ENCODE results near the gene MMP11.

Gene MMP11

DNA sequence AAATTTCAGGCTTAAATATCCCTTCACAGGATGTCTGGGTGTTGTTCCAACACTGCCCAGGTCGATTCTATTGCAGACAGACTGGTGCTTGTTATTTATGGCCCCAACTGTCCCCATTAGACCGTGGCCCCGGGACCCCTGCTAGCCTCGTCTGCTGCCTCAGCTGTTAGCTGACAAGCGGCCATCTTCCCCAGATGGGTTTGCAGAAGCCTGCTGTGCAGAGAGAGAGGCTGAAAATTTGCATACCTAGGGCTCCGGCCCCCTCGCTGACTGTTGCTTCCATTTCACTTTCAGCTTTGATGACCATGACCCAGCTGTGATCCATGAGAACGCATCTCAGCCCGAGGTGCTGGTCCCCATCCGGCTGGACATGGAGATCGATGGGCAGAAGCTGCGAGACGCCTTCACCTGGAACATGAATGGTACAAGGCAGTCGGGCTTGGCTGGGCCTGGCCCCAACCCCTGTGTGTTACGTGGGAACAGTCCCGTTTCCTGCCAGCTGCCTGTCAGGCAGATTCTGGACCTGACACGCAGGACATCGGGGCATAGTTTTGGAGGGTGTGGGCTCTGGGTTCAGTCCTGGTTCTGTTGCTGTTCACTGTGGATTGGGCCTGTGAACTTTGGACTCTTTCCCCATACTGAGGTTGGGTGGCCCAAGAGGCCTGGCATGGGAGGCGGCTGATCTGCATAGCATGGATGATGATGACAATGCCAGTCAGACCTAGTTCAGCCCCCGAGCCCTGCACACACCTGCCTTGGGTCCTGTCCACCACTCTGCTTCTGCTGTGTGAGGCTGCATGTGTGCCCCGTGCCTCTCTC, 30.6 kb downstream of the MMP11 start:
- no peak for DNase-seq

DNA sequence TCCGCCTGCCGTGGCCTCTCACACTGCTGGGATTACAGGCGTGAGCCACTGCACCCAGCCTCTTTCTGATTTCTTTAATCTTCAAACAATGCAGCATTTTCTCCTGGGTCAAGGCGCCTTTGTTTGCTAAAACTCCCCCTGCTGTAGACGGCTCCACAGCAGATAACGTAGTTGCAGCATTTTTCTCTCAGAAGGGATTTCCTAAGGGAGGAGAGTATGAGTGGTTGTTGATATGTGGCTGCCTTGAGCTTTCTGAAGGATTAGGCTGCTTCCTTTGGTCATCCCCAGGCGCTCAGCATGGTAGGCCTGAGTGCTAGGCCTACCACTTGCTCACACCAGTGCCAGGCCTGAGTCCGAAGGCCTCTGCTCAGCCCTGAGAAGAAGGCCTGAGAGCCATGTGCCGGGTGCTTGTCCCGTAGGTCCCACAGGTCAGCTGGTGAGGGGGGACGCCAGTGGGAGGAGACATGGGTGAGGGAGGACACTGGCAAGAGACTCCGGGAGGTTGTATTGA, 32.2 kb downstream of the MMP11 start:
- DNase-seq: no peak

DNA sequence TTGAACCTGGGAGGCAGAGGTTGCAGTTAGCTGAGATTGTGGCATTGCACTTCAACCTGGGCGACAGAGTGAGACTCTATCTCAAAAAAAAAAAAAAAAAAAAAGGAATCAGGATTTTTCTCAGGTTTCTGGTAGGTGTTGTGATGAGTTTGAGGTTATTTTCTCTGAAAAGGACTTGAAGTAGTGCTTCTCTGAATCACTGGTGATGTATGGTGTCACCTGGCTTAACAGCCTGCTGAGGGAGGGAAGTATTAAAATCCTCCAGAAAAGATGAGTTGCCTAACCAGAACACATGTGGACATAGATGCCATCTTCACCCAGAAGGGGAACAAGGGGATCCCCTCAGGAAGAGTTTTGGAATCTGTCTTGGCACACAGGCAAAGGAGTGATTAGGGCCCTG, 34.2 kb downstream of the MMP11 start:
- DNase-seq: no peak

DNA sequence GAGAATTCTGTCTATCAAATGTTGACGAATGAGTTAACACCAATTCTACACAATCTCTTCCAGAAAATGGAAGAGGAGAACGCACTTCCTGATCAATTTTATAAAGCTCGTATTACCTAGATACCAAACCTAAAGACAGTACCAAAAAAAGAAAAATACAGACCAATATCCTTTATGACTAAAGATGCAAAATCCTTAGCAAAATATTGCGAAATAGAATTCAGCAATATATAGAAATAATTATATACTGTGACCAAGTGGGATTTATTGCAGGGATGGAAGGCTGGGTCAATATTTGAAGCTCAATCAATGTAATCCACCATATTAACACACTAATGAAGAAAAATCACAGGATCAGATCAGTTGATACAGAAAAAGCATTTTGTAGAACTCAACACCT, 39.7 kb downstream of the MMP11 start:
- DNase-seq: no peak

DNA sequence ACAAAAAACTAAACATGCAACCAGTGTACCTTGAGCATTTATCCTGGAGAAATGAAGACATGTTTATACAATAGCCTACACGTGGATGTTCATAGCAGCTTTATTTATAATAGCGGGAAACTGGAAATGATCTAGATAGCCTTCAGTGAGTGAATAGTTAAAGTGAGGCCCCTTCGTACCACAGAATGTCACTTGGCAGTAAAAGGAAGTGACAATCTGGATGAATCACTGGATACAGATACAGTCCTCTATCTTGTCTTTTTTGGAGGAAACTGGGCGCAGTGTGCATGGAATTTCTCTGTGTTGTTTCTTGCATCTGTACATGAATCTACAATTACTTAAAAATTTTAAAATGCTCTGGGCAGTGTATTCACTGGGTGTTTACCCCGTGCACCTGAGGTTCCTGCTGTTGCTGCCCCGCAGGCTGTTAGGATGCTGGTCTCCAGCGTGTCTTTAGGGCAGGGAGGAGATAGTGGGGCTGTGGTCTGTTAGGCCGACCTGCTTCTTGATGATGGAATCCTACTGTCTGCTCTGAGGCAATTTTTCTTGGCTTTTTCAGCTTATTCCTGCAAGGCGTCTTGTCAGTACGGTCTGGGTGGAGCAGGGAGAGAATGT, 43.0 kb downstream of the MMP11 start:
- no peak for DNase-seq

DNA sequence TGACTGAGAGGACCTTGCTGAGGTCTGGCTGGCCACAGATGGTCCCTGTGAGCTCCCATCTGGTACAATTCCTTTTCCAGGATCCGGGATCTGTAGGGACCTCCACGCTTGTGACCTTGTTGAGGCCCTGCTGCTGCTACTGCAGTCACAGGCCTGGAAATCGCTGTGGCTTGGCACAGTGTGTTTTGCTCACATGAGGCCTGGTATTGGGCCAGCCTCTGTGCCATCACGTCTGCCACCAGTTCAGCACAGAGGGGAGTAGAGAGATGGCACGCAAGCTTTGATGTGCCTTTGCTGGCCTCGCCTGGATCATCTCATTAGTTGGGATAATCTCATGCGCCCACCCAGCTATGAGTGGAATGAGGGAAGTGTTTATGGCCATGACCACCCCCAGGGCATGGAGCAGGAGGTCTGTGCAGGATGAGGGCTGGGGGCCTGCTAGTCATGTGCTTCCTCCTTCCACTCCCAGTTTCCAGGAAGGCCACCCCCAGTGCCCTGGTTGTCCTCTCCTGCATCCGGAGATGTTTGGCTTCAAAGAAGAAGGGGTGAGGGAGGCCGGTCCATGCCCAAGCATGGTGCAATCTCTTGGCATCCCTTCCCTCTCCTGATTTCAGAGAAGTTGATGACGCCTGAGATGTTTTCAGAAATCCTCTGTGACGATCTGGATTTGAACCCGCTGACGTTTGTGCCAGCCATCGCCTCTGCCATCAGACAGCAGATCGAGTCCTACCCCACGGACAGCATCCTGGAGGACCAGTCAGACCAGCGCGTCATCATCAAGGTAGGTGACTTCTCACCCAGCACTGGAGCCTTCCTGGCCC, 43.7 kb downstream of the MMP11 start:
- no peak for DNase-seq

DNA sequence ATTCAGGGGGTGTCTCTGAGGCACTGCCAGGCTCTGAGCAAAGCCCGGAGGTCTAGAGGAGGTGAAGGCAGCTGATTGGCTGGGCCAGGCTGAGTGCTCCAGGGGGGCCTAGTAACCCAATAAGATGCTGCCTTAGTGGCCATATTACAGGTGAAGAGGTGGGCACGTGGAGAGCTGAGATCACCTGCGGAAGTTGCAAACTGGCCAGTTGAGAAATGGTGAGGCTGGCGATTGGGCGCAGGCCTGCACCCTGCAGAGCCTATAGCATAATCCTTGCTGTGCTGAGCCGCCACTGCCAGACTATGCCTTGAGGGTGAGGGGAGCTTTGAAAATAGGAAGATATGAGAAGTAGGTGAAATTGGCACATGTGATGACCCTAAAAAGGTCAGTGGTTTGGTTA, 44.5 kb downstream of the MMP11 start:
- DNase-seq: no peak

DNA sequence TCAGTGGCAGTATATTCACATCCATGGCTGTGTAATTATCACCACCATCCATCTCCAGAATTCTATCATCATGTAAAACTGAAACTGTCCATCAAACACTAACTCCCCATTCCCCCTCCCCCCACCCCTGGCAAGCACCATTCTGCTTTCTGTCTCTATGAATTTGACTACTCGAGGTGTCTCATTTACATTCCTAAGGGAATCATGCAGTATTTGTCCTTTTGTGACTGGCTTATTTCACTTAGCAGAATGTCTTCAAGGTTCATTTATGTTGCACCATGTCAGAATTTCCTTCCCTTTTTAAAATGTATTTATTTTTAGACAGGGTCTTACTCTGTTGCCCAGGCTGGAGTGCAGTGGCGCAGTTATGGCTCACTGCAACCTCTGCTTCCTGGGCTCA, 45.9 kb downstream of the MMP11 start:
- DNase-seq: no peak

DNA sequence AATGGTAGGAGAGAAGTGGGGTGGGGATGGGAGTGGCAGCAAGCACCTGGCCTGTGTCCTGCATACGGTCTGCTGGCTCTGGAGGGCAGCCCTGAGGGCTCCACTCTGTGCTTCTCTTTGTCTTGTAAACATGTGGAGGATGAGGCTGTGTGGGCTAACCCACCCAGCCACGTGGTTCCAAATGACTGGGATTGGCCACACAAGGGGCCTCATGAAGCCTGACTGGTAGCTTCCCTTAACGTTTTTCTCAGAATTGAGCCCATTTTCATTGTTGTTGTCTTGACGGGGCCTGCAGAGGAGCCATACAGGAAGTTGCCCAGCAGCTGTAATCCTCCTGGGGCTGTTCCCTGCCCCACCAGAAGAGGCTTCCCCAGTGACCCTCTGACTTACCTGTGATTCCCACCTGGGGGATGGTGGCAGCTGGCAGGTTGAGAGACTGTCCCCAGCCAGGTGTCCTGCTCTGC, 48.1 kb downstream of the MMP11 start:
- no peak for DNase-seq

DNA sequence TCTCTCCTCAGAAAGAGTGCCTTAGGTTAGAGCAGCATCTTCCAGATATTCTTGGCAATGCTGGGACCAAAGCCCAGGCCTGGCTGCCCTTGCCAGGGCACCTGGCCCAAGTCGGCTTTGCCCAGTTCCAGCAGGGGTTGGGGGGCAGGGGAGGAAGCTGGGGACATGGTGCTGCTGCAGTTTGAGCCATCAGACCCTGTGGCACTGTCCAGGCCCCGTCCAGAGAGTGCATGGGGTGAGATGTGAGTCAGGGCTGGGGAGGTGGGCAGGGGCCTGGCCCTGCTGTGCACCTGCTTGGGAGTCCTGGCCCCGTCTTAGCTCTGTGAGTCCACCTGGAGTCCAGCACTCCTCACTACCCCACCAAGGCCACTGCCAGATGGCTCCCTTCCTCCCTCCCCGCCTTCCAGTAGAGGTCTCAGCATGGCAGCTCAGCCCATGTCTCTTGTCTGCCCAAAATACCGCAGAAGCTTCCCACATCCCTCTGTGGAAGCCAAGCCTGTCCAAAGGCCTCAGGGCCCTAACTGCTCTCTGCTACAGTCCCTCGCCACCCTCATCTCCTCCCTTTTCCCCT, 49.5 kb downstream of the MMP11 start:
- DNase-seq: no peak

DNA sequence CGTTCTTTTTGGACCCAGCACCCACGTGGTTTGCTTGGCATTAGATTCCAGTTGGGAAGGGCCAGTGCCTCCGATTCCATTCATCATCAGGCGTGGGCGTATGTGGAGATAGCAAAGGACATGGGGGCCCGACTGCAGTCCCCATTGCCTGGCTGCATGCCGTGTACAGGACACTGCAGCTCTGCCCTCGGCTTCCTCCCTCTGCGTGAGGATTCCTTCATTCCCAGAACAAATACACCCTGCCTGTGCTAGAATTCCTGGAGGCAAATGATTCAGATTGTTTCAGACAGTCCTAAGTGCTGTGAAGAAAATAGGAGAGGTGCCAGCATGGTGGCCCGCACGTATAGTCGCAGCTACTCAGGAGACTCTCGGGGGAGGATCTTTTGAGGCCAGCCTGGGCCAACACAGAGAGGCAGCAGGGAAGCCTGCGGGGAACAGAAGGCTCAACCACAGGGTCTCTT, 50.7 kb downstream of the MMP11 start:
- no peak for DNase-seq

DNA sequence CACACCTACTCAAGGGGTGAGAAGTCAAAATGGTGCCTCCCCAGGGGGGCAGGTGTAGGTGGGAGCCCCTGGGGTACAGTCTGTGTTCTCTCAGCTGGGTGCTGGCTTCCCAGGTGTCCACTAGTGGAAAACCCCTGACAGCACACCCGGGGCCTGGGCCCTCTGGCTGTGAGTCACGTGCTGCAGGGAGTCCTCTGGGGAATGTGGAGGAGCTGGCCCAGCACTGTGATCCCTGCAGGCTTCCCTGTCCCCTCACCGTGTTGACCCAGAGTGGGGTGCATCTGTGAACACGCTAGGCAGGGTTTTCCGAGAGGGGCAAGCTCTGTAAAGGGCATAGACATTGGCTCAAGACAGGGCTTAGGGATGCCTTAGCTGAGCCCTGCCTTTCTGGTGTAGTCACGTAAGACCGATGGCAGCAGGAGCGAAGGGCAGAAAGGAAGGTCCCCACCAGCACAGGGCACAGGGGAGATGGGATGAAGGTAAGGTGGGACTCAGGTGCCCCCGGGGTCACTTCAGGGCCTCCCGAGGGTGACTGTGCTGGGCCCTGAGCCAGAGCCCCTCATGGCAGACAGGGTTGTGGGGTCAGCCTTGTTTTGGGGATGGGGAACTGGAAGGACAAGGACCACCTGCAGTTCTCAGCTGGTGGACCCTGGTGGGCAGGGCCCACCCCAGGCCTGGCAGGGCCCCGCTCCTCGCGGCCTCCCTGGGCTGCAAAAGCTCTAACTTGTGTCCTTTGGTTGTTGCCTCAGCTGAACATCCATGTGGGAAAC, 52.0 kb downstream of the MMP11 start:
- DNase-seq: no peak

DNA sequence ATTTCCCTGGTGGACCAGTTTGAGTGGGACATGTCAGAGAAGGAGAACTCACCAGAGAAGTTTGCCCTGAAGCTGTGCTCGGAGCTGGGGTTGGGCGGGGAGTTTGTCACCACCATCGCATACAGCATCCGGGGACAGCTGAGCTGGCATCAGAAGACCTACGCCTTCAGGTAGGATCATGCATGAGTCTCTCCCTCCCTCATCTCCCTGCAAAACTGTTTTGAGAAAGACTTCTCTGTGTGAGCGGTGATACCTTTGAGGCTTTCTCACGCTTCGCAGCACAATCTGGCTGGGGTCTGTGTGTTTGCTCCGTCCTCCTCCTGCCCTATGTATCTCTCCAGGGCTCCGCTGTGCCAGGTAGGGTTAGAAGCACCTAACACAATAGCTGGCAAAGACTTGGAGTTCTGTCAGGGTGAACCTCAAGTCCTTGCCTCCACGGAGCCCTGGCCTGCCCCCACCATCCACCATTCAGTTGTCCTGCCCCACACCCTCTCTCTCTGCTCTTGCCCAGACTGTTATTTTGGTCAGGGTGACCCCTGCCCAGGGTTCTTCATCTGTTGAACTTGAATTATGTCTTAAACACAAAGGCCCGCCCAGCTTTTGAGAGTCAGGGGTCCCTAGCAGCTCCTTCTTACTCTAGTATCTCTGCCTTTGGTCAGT, 52.7 kb downstream of the MMP11 start:
- DNase-seq: no peak

DNA sequence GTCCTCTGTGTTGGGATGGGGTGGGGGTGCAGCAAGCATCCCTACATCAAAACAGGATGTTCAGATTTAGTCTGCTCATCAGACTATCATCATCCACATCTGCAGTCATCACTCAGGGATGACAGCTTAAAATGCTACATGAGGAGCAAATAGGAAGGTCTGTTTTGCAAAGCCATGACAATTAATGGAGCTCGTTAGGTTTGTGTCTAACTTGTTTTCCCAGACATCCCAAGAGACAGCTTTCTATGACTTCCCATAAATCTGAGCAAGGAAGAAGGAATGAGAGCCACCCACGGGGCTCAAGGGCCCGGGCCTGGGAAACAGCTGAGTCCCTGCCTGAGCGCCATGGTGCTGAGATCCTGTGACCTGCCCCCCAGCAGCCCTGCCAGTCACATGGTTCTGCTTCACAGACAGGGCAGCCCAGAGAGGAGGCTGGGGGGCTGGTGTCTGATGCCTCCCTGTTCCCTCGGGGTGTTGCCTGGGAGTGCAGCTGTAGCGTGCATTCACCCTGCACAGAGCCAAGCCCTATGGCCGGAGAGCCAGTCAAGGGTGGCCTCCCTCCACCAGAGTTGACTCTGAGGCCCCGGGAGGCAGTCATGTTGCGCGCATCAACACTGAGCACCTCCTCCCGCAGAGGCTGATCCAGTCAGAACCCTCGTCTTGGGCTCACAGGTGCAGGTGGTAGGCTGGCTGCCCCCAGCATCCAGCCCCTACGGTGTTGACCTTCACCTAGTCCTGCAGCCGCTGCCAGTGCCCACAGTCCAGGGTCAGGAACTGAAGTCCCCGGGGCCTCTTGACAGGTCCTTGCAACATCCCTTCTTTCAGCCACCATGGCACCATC, 54.1 kb downstream of the MMP11 start:
- no peak for DNase-seq

DNA sequence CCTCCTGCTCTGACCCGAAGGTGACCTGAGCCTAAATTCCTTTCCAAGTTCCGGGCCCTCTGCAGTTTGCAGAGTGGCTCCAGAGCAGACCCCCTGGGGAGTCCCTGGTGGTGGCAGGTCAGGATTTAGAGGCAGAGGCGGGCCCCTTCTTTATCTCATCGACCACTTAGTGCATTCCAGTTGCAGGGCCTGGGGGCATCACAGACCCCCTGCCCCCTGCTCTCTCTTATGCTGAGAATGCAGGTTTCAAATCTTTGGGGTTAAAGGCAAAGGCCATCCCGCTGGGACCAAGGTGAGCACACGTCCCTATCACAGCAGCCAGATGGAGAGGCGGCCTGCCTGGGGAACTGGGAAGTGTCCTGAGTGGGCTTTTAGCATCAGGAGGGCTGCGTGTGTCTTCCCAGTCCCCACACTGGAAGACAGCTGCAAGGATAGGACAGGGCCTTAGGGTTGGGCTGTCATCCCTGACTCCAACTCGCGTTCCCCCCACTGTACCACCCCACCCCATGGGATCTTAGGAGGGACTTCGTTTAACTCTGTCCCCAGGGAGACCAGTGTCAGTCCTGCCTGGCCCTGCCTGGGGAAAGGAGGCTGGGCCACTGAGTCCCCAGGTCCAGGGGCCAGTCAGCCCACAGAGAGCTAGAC, 54.8 kb downstream of the MMP11 start:
- DNase-seq: no peak

DNA sequence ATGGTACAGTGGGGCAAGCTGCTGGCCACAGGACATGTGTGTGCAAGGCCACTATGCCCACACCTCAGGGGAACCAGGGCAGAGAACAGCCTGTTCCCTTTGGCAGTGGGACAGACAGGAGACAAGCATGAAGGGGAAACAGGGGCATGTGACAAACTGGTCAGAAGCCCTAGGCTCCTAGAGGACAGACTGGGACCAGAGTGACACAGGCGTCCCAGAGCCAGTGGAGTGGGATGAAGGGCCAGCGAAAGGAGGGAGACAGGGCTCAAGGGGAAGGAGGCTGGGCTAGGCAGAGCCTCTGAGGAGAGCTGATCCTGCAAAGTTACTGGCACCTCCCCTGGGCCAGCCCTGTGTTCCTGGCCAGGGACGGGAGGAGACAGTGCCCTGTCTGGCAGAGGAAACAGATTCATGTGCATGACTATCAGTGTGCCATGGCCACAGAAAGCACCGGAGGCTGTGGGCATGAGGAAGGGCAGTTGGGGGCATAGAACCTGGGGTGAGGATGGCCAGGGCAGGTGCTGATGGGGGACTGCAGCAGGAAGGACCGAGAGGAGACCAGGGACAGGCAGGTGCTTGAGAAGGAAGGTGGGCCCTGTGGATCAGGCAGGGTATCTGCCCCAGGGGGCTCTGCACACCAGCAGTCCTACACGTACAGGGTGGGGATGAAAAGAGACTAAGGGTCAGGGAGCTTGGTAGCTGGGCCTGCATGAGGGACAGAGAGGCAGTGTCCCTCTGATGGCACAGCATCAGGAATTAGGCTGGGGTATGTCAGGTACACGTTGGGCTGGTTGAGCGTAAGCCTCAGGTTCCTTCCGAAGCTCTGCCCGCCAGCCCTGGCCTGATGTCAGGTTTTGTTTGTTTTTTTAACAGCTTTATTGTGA, 56.4 kb downstream of the MMP11 start:
- DNase-seq: no peak

DNA sequence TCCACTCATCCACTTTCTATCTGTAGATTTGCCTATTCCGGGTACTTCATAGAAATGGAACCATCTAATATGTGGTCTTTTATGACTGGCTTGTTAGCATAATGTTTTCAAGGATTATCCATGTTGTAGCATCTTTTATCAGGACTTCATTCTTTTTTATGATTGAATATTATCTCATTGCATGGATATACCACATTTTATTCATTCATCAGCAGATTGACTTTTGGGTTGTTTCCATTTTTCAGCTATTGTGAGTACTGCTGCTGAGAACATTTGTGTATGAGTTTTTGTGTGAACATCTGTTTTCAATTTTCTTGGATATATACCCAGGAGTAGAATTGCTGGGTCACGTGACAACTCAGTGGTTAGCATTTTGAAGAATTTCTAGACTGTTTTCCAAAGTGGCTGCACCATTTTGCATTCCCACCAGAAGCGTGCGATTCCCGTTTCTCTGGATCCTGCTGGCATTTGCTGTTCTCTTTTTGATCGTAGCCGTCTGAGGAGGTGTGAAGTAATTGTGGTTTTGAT, 57.3 kb downstream of the MMP11 start:
- DNase-seq: no peak

DNA sequence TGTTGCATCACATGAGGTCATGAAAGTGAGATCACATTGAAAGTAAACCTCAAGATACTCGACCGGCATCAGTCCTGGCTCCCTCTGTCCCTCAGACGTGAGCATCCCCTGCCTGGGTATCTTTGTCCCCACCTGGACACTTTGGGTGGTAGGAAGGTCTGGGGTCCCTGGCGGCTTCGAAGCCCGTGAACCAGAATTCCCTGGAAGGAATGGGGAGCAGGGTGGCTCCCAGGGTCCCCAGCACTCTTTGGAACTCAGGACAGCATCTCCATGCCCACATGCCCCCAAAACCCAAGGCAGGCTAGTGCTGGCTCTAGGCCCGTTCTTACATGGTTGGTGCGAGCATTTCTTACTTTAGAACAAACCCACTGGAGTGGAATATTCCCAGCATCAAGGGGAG, 58.6 kb downstream of the MMP11 start:
- no peak for DNase-seq

DNA sequence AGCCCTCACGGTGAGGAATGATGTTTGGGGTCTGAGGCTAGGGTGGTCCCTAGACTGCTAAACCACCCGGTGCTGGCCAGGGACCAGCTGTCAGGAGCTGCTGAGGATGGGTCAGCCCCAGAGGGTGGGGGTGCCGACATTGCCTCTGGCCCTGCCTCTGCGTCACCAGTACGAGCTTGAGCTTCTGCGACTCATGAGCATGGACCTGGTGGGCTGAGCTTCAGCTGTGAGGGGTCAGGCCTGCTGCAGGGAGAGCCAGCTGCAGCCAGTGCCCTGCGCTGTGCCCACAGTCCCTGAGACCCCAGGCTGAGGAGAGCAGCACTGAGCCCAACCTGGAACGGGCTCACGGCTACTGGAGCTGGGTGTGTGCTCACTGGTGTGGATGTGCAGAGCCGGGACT, 59.1 kb downstream of the MMP11 start:
- no peak for DNase-seq

Measured in NCI-H1092 treated with DMSO at 0.1 percent for 48 hours (cell line).